CMK (cell line): ENCODE data around the gene FBXL2.

ENCODE experiments used
- DNase-seq: peaks from one replicate; pipeline ENCODE4 v3.0.0-alpha.2; 2010; ENCODE audit warnings: low read depth

The FBXL2 gene

DNA sequence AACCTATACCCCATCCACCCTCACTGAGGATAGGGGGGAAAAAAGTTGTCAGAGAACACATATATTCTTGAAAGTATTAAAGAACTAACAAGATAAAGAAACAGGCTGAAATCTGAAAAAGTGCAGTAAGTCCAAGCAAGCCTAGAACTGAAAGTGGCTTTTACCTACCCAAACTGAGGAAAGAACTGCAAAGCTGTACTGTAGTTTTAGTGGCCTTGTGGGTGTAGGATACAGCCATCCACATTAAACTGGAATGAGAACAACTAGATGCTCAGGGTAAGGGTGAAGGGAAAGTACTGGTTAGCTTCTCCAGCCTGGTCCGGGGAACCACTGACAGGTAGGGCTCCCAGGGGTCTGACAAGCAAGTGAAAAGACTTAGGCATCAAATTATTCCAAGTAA is 152.8 kb downstream of the FBXL2 start:
- no peak for DNase-seq

DNA sequence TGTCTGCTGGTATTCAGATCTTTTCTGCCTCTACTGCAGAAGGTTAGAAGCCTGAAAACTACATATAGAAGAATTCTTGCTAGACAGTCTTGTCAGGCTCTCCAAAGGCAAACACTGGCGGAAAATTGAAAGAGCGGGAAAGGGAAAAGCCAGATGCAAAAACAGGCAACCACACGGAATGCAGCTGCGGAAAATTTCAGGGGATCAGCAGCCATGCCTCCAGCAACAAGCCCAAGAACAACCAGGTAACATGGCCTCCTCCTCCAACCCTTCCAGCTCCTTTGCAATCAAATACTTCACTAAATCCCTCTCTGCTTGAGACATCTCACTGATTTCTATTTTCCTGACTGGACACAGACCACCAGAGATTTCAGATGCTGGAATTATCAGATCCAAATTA is 153.3 kb downstream of the FBXL2 start:
- no peak for DNase-seq

DNA sequence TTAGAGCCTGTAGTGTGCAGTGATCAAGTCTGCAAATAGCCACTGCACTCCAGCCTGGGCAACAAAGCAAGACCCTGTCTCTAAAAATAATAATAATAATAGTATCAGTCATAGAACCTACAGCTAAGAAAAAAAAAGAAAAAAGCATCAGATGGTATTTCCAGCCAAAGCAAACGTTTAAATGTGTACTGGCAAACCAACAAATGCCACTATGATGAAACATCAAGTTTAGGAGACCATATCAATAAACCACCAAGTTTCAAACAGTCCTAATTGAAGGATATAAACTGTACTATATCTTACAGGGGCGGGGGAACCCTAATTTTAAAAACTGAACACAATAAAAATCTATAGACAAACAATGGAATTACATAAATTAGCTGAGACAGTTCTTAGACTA is 156.6 kb downstream of the FBXL2 start:
- no peak for DNase-seq
